ENCODE results near the gene SLC38A6. TPM values are rescaled to one million over a fixed set of nuclear protein-coding genes. Genes with fewer than 3 reads are reported as not detected.
"Not testable (repeated sequence)": the region's sequence is repeated elsewhere in the genome, so short reads cannot be mapped to it uniquely, and the experiment has no call there.

SLC38A6 gene
- total RNA-seq, 2 donors from 2014 or later = 6.2 to 9.4 TPM

- intact Hi-C loops (cut with DNase I, micrococcal nuclease) = no loop called here
- DNase-seq = no peak
- ATAC-seq = no peak
Observed at GRCh38 chr14:61041704-61042103, 60.7 kb downstream of the SLC38A6 start.

- ATAC-seq = no peak
- DNase-seq = no peak
- intact Hi-C loops (cut with DNase I, micrococcal nuclease) = no loop called here
Observed at GRCh38 chr14:61042220-61042619, 61.2 kb downstream of the SLC38A6 start.

GRCh38 chr14:61043506-61043905 lies 62.5 kb downstream of the SLC38A6 start:
- intact Hi-C loops (cut with DNase I, micrococcal nuclease) = no loop called here
- DNase-seq (no peak), ATAC-seq (no peak)

GRCh38 chr14:61047021-61047420 lies 66.0 kb downstream of the SLC38A6 start:
- no peak for ATAC-seq
- intact Hi-C loops (cut with DNase I, micrococcal nuclease) = no loop called here
- DNase-seq = no peak

GRCh38 chr14:61048640-61049039 lies 67.6 kb downstream of the SLC38A6 start:
- ATAC-seq = no peak
- intact Hi-C loops (cut with DNase I, micrococcal nuclease) = no loop called here

GRCh38 chr14:61050417-61050816 lies 69.4 kb downstream of the SLC38A6 start:
- DNase-seq (no peak), ATAC-seq (no peak)

More at GRCh38 chr14:61048640-61049039, 67.6 kb downstream of the SLC38A6 start:
- no peak for DNase-seq

GRCh38 chr14:61051051-61051450 lies 70.0 kb downstream of the SLC38A6 start:
- ATAC-seq = no peak
- no peak for DNase-seq
- intact Hi-C loops (cut with DNase I, micrococcal nuclease) = no loop called here

More at GRCh38 chr14:61050417-61050816, 69.4 kb downstream of the SLC38A6 start:
- intact Hi-C loops (cut with DNase I, micrococcal nuclease) = no loop called here

- intact Hi-C loops (cut with DNase I, micrococcal nuclease) = no loop called here
- no peak for ATAC-seq
- DNase-seq = no peak
Observed at GRCh38 chr14:61051621-61052020, 70.6 kb downstream of the SLC38A6 start.

GRCh38 chr14:61063461-61063860 lies 82.4 kb downstream of the SLC38A6 start:
- intact Hi-C loops (cut with DNase I, micrococcal nuclease) = no loop called here
- no peak for ATAC-seq
- DNase-seq = no peak

- no peak for ATAC-seq
- intact Hi-C loops (cut with DNase I, micrococcal nuclease) = no loop called here
- DNase-seq = no peak
Observed at GRCh38 chr14:61064210-61064609, 83.2 kb downstream of the SLC38A6 start.

GRCh38 chr14:61064856-61065255 lies 83.8 kb downstream of the SLC38A6 start:
- ATAC-seq = no peak
- no peak for DNase-seq
- intact Hi-C loops (cut with DNase I, micrococcal nuclease) = no loop called here

GRCh38 chr14:61065656-61066055 lies 84.6 kb downstream of the SLC38A6 start:
- ATAC-seq (no peak), DNase-seq (no peak)
- intact Hi-C loops (cut with DNase I, micrococcal nuclease) = no loop called here

GRCh38 chr14:61072442-61072841 lies 91.4 kb downstream of the SLC38A6 start:
- intact Hi-C loops (cut with DNase I, micrococcal nuclease); DNase-seq; ATAC-seq: not testable (repeated sequence)

GRCh38 chr14:61074852-61075251 lies 93.8 kb downstream of the SLC38A6 start:
- ATAC-seq = no peak
- intact Hi-C loops (cut with DNase I, micrococcal nuclease) = no loop called here
- no peak for DNase-seq

- no peak for ATAC-seq
Observed at GRCh38 chr14:61076556-61076955, 95.5 kb downstream of the SLC38A6 start.

GRCh38 chr14:61077437-61077836 lies 96.4 kb downstream of the SLC38A6 start:
- ATAC-seq = no peak
- intact Hi-C loops (cut with DNase I, micrococcal nuclease) = no loop called here
- no peak for DNase-seq

More at GRCh38 chr14:61076556-61076955, 95.5 kb downstream of the SLC38A6 start:
- no peak for DNase-seq
- intact Hi-C loops (cut with DNase I, micrococcal nuclease) = no loop called here

- intact Hi-C loops (cut with DNase I, micrococcal nuclease) = no loop called here
- DNase-seq = no peak
- no peak for ATAC-seq
Observed at GRCh38 chr14:61077951-61078720, 97.1 kb downstream of the SLC38A6 start.

- DNase-seq (no peak), ATAC-seq (no peak)
- intact Hi-C loops (cut with DNase I, micrococcal nuclease) = no loop called here
Observed at GRCh38 chr14:61080591-61081010, 99.6 kb downstream of the SLC38A6 start.

- no peak for DNase-seq
- intact Hi-C loops (cut with DNase I, micrococcal nuclease) = no loop called here
- no peak for ATAC-seq
Observed at GRCh38 chr14:61088081-61088480, 107.0 kb downstream of the SLC38A6 start.

- ATAC-seq (no peak), DNase-seq (no peak)
- intact Hi-C loops (cut with DNase I, micrococcal nuclease) = no loop called here
Observed at GRCh38 chr14:61089126-61089750, 108.2 kb downstream of the SLC38A6 start.

All from left colon (tissue), 2 donors.